MG63 (cell line): ENCODE results near the gene TM7SF2. TPM values are rescaled to one million over a fixed set of nuclear protein-coding genes. Genes with fewer than 3 reads are reported as not detected.
"Not testable (repeated sequence)": the region's sequence is repeated elsewhere in the genome, so short reads cannot be mapped to it uniquely, and the experiment has no call there.

Experiments used
- DNase-seq: peaks from one replicate; pipeline ENCODE4 v3.0.0-alpha.2; 2020
- H3K27me3 ChIP-seq: fragments of 250-450 bp; sonication (Bioruptor Pico); 2 replicates; pipeline ENCODE4 v1.5.1; 2020; ENCODE audit warnings: mild to moderate bottlenecking, moderate library complexity
- H3K36me3 ChIP-seq: fragments of 250-450 bp; sonication (Bioruptor Pico); 2 replicates; pipeline ENCODE4 v1.5.1; 2020; ENCODE audit warnings: mild to moderate bottlenecking, moderate library complexity
- H3K4me3 ChIP-seq: fragments of 250-450 bp; sonication (Bioruptor Pico); 2 replicates; pipeline ENCODE4 v1.5.1; 2020; ENCODE audit warnings: mild to moderate bottlenecking, moderate library complexity
- H3K9me3 ChIP-seq: fragments of 250-450 bp; sonication (Bioruptor Pico); 2 replicates; pipeline ENCODE4 v1.5.1; 2020; ENCODE audit warnings: mild to moderate bottlenecking, moderate library complexity
- total RNA-seq: library from RNA; depleted of rRNA; stranded (reverse); fragments of >200 nt; shearing (Covaris generic); gene quantifications from 2 replicates; pipeline ENCODE4 v1.2.3, GENCODE V29; 2014; ENCODE audit warnings: low replicate concordance

Gene TM7SF2
- total RNA-seq, 1 experiment from 2014 or later = 3.5 TPM

DNA sequence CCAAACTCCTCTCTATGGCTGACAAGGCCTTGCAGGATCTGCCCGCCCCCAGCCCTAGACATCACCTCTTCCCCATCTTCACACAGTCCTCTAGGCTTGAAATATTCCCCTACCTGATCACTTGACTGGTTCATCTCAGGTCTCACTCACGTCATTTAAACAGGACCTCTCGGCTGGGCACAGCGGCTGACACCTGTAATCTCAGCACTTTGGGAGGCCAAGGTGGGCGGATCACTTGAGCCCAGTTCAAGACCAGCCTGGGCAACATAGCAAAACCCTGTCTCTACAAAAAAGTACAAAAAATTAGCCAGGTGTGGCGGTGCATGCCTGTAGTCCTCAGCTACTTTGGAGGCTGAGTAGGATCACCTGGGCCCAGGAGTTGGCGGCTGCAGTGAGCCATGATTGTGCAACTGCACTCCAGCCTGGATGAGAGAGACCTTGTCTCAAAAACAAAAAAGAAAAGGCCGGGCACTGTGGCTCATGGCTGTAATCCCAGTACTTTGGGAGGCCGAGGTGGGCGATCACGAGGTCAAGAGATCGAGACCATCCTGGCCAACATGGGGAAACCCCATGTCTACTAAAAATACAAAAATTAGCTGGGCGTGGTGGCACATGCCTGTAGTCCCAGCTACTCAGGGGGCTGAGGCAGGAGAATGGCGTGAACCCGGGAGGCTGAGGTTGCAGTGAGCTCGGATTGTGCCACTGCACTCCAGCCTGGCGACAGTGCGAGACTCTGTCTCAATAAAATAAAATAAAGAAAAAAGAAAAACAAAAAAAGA, 7.4 kb downstream of the TM7SF2 start:
- H3K27me3 ChIP-seq, DNase-seq, H3K4me3 ChIP-seq, H3K9me3 ChIP-seq: not testable (repeated sequence)
- H3K36me3 ChIP-seq = peaks cover 65% of the 10 kb centered on the region

GRCh38 chr11:65119670-65119995, 8.0 kb downstream of the TM7SF2 start:
- Histone ChIP-seq H3K27me3 (no peaks in the 10 kb centered on the region), H3K4me3 (no peak overlapping the region), H3K9me3 (no peaks in the 10 kb centered on the region), H3K36me3 (peaks cover 70% of the 10 kb centered on the region)
- DNase-seq = no peak

DNA sequence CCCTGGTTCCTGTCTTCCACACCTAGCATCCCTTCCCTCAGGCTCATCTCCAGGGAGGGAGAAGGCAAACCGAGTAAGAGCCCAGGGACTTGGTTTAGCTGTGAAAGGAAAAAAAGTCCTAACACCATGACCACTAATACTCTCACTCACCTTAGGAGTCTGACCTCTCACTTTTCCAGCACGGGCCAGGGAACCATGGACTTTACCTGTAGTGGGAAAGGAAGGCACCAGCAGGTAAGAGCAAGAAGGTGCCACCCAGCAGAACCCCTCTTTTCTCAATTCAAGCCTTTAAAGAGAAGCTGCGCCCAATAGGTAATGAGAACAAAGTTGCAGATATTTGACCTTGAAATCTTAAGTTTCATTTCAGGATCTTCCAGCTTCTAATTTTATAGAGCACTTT, 9.2 kb downstream of the TM7SF2 start:
- DNase-seq = no peak
- H3K4me3 ChIP-seq = peak overlapping the region; percentile 99
- H3K36me3 ChIP-seq = peaks cover 67% of the 10 kb centered on the region
- H3K9me3 ChIP-seq = no peaks in the 10 kb centered on the region
- H3K27me3 ChIP-seq = no peaks in the 10 kb centered on the region

DNA sequence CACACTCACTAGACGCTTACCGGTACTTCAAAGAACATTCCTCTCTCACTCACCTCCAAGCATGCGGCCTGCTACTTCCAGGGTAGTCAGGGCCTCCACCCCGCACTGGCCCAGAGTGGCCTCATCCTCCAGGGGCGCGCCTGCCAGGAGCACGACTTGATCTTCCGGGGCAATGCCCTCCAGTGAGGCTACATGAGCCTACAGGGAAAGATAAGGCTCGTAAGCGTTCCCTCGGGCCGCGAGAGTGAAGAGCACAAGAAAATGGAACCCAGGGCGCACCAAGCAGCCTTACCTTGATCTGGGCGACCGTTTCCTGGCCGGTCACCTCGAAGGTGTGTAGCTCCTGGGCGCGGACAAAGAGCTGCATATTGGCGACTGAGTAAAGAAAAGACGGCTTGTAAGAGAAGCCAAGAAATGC, 9.8 kb downstream of the TM7SF2 start:
- no peak for DNase-seq
- no peaks in the 10 kb centered on the region for H3K9me3 ChIP-seq
- H3K27me3 ChIP-seq = no peaks in the 10 kb centered on the region
- peak overlapping the region; percentile 99 for H3K4me3 ChIP-seq
- H3K36me3 ChIP-seq = peaks cover 61% of the 10 kb centered on the region

DNA sequence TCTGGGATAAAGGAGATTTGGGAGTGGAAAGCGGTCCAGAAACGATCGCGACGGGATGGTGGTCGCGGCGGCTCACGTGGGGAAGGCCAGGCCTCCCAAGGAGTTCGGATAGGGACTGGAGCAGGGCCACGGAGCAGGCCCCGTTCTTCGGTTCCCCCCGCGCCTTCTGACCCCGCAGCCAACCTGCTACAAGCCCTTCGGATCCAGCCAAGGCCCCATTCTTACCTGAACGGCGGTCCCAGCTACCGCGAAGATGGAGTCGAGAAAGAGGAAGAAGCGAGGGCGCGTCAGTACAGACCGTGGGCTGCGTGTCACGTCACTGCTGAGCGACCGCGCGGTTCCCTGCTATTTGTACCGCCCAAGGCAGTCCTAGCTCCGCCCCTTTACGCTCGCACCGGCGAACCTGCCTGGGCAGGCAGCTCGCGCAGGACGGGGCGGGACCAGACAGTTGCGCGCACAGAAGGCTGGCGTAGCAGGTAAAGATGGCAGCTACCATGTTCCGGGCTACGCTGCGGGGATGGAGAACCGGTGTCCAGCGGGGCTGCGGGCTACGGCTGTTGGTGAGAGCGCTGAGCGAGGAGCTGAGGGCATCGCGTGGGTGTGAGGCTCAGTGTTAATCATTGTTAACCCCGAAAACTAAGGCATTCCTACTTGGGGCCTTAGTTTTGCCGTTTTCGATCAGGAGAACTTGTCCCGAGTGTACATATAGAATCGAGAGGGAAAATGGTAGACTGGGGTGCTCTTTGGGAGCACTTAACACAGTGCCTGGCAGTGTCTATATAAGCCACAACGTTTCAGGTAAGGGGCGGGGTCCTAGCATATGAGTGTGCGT, 10.4 kb downstream of the TM7SF2 start, which contains the start of the genes FAU and MRPL49:
Gene FAU, minus strand, starts transcription at position 270 of the 832 bp plus-strand sequence. CDS start 321 bp downstream, outside the sequence.
Gene MRPL49, plus strand, starts transcription at position 457 of the 832 bp plus-strand sequence. Its CDS starts 26 bp downstream, at position 483.
- Histone ChIP-seq H3K27me3 (no peaks in the 10 kb centered on the region), H3K36me3 (peaks cover 59% of the 10 kb centered on the region), H3K9me3 (no peaks in the 10 kb centered on the region), H3K4me3 (peak within 1 kb of the TSS; percentile 99)
- DNase-seq = peak; percentile 97

GRCh38 chr11:65124480-65125196, 13.0 kb downstream of the TM7SF2 start:
- no peak for DNase-seq
- Histone ChIP-seq H3K27me3 (no peaks in the 10 kb centered on the region), H3K36me3 (peaks cover 52% of the 10 kb centered on the region), H3K9me3 (no peaks in the 10 kb centered on the region), H3K4me3 (no peak overlapping the region)

- Histone ChIP-seq H3K9me3 (no peaks in the 10 kb centered on the region), H3K27me3 (no peaks in the 10 kb centered on the region), H3K36me3 (peaks cover 47% of the 10 kb centered on the region), H3K4me3 (no peak overlapping the region)
- no peak for DNase-seq
Observed at GRCh38 chr11:65125197-65126056, 13.8 kb downstream of the TM7SF2 start.

- no peaks in the 10 kb centered on the region for H3K9me3 ChIP-seq
- H3K4me3 ChIP-seq = no peak overlapping the region
- no peaks in the 10 kb centered on the region for H3K27me3 ChIP-seq
- DNase-seq = no peak
- H3K36me3 ChIP-seq = peaks cover 41% of the 10 kb centered on the region
Observed at GRCh38 chr11:65126624-65127274, 15.1 kb downstream of the TM7SF2 start.

- H3K9me3 ChIP-seq = no peaks in the 10 kb centered on the region
- DNase-seq = no peak
- no peaks in the 10 kb centered on the region for H3K27me3 ChIP-seq
- H3K4me3 ChIP-seq = no peak overlapping the region
- peaks cover 48% of the 10 kb centered on the region for H3K36me3 ChIP-seq
Observed at GRCh38 chr11:65127473-65128181, 16.0 kb downstream of the TM7SF2 start.

GRCh38 chr11:65128182-65129145, 16.8 kb downstream of the TM7SF2 start:
- Histone ChIP-seq H3K4me3 (no peak overlapping the region), H3K9me3 (no peaks in the 10 kb centered on the region), H3K27me3 (no peaks in the 10 kb centered on the region), H3K36me3 (peaks cover 52% of the 10 kb centered on the region)
- DNase-seq = no peak

GRCh38 chr11:65129649-65130441, 18.2 kb downstream of the TM7SF2 start:
- DNase-seq = no peak
- Histone ChIP-seq H3K4me3 (no peak overlapping the region), H3K27me3 (no peaks in the 10 kb centered on the region), H3K9me3 (no peaks in the 10 kb centered on the region), H3K36me3 (peaks cover 50% of the 10 kb centered on the region)

DNA sequence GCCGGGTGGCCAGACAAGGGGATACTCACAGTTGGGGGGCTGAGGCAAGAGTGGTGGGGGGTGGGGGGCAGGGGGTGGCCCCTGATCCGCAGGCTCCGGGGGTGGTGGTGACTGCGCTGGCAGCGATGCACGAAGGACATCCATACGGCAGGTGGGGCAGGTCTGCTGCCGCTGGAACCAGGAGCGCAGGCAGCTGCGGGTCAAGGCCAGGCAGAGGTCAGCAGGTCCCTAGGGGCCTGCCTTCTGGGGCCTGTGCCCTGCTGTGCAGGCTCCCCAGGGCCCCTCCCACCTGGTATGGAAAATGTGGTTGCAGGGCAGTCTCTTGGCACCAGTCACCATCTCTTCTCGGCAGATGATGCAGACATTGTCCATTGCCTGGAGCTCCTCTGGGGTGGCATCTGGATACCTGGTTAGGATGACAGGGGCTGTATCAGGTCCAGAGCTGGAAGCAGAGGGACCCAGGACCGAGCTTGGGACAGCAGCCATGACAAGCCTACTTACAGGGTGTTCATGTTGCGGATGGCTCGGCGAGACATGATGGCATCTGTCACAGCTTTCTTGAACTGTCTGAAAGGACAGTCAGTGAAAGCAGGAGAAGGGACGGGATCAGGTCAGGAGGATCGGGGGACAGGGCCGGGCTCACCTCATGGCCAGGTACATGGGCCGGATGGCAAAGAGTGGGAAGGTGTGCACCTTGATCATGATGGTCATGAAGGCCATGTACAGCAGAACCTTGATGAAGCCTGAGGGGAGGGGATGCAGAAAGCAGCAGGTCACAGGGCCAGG, 19.2 kb downstream of the TM7SF2 start:
- Histone ChIP-seq H3K9me3 (no peaks in the 10 kb centered on the region), H3K36me3 (peaks cover 49% of the 10 kb centered on the region)

DNA sequence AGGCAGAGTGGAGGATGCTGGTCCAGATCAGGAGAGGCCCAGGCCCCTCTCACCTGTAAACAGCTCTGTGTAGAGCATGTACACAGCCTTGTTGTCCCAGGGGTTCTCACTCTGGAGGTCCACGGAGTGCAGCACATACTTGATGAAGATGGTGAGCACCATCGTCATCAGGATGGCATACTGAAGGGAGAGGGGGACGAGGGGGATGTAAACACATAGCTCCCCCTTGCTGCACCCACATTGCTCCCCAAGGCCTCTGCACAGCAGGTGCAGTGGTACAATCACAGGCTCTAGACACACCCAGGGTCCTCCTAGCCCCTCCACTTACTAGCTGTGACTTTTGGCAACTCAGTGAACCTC, 19.7 kb downstream of the TM7SF2 start:
- H3K4me3 ChIP-seq = no peak overlapping the region
- DNase-seq = no peak
- no peaks in the 10 kb centered on the region for H3K27me3 ChIP-seq
- H3K9me3 ChIP-seq = no peaks in the 10 kb centered on the region
- peaks cover 49% of the 10 kb centered on the region for H3K36me3 ChIP-seq

More for the DNA sequence above, 19.2 kb downstream of the TM7SF2 start:
- Histone ChIP-seq H3K4me3 (no peak overlapping the region), H3K27me3 (no peaks in the 10 kb centered on the region)
- DNase-seq = no peak
